ENCODE results near the gene LRRTM4.

Gene LRRTM4

DNA sequence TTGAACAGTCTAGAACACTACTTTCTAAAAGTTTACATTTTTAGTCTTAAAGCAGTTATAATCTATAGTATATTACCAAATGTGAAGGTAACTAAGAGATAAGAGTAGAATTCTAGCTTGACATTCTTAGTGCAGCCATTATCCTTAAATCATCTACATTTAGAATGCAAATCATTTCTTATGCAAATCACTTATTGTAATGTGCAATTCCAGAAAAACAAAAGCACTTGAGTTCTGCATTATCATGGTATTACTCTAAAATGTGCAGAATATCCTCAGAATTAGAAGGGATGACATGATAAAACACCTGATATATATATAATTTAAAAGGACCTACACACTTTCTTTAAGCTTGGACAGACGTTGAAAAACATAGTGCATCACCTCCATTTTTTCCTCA lies 712 bp upstream of the LRRTM4 start:
- no peak overlapping the region for H3K4me3 ChIP-seq (ENCODE audit: low read depth, low read length)
- TF ChIP-seq CTCF (IDR thresholded peaks at IDR 0.05; ENCODE audit: low read depth, low read length) = no peak

DNA sequence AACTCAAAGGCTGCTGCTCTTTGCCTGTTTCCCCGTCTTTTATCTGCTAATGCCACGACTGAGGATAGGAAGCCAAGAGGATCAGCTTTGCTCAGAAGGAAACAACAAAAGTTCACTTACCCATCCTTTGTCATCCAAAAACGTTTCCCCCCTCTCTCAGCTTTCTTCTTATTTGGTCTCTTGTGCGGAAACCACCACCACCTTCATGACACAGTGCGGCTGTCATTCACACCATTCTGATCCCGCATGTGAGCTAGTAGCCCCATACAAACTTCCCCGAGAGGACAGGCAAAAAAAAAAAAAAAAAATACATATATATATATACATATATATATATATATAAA lies 656 bp downstream of the LRRTM4 start:
- H3K4me3 ChIP-seq (ENCODE audit: low read depth, low read length) = no peak overlapping the region
- no peak for TF ChIP-seq CTCF (IDR thresholded peaks at IDR 0.05; ENCODE audit: low read depth, low read length)

GRCh38 chr2:77520641-77521547 lies 1.3 kb downstream of the LRRTM4 start:
- no peak overlapping the region for H3K4me3 ChIP-seq (ENCODE audit: low read depth, low read length)
- no peak for TF ChIP-seq CTCF (IDR thresholded peaks at IDR 0.05; ENCODE audit: low read depth, low read length)

GRCh38 chr2:77519888-77520506 lies 2.2 kb downstream of the LRRTM4 start:
- H3K4me3 ChIP-seq (ENCODE audit: low read depth, low read length) = no peak overlapping the region
- TF ChIP-seq CTCF (IDR thresholded peaks at IDR 0.05; ENCODE audit: low read depth, low read length) = no peak

- no peak overlapping the region for H3K4me3 ChIP-seq (ENCODE audit: low read depth, low read length)
- no peak for TF ChIP-seq CTCF (IDR thresholded peaks at IDR 0.05; ENCODE audit: low read depth, low read length)
These were observed 2.9 kb downstream of the LRRTM4 start for GRCh38 chr2:77519164-77519887.

- no peak for TF ChIP-seq CTCF (IDR thresholded peaks at IDR 0.05; ENCODE audit: low read depth, low read length)
- no peak overlapping the region for H3K4me3 ChIP-seq (ENCODE audit: low read depth, low read length)
These were observed 3.9 kb downstream of the LRRTM4 start for GRCh38 chr2:77518311-77518710.

DNA sequence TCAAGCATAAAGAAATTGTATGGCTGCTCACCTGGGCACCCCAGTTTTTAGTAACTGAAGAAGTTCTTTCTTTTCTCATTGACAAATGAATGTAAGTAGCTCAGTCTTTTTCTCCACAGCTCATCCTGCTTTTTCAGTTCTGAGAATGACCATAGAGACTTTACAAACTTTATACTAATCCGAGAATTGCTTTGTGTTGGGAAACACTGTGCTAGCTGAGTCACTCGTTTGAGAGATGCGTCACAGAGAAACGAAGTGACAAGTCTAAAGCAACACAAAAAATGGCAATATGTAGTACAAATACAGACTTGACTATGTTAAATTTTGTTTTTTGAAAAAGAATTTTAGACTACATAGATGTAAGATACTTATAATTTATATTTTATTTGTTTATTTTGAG lies 9.0 kb downstream of the LRRTM4 start:
- no peak overlapping the region for H3K4me3 ChIP-seq (ENCODE audit: low read depth, low read length)
- no peak for TF ChIP-seq CTCF (IDR thresholded peaks at IDR 0.05; ENCODE audit: low read depth, low read length)
